ENCODE results near the gene KRT7. TPM values are rescaled to one million over a fixed set of nuclear protein-coding genes. Genes with fewer than 3 reads are reported as not detected.
A peak's percentile ranks its signal among the peaks of the same experiment; 100 is the strongest.

The KRT7 gene
- total RNA-seq, 1 experiment from 2014 or later = 3,783 TPM

DNA sequence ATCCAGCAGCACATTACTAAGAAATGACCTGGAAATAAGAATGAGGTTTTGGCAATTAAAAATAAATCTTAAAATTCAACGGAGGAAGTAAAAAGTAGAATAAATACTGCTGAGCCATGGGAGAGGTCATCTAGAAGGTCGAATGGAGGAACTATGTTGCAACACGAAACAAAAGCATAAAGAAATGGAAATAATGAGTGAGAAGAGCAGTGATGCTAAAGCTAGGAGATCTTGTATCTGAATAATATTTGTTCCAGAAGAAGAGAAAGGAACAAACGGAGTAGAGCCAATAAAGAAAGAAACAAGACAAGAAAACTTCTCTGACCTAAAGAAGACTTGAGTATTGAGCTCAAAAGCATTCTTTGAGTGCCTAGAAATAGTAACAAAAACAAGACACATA lies 6.6 kb upstream of the KRT7 start:
- TF ChIP-seq, protein P1, sequence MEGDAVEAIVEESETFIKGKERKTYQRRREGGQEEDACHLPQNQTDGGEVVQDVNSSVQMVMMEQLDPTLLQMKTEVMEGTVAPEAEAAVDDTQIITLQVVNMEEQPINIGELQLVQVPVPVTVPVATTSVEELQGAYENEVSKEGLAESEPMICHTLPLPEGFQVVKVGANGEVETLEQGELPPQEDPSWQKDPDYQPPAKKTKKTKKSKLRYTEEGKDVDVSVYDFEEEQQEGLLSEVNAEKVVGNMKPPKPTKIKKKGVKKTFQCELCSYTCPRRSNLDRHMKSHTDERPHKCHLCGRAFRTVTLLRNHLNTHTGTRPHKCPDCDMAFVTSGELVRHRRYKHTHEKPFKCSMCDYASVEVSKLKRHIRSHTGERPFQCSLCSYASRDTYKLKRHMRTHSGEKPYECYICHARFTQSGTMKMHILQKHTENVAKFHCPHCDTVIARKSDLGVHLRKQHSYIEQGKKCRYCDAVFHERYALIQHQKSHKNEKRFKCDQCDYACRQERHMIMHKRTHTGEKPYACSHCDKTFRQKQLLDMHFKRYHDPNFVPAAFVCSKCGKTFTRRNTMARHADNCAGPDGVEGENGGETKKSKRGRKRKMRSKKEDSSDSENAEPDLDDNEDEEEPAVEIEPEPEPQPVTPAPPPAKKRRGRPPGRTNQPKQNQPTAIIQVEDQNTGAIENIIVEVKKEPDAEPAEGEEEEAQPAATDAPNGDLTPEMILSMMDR (conservative IDR thresholded peaks at IDR 0.05) = no peak
- no peak for TF ChIP-seq EZH2 (IDR thresholded peaks at IDR 0.05; ENCODE audit: low read depth)
- Histone ChIP-seq H3K4me3 (no peak overlapping the region), H3K27ac (peak overlapping the region; percentile 36), H2AFZ (no peak overlapping the region), H4K20me1 (ENCODE audit: insufficient read depth) (no peaks in the 10 kb centered on the region), H3K36me3 (ENCODE audit: low read depth) (no peaks in the 10 kb centered on the region), H3K4me2 (no peak overlapping the region), H3K27me3 (ENCODE audit: insufficient read depth, low read depth) (no peaks in the 10 kb centered on the region), H3F3A (ENCODE audit: insufficient read depth, low read depth) (peaks cover 49% of the 10 kb centered on the region), H3K4me1 (replicated peaks; ENCODE audit: insufficient read depth) (peaks cover 92% of the 10 kb centered on the region), H3K9me2 (ENCODE audit: insufficient read depth) (no peaks in the 10 kb centered on the region), H3K9me3 (ENCODE audit: insufficient read depth, low read depth) (no peaks in the 10 kb centered on the region), H3K79me2 (ENCODE audit: low read depth) (peaks cover 7% of the 10 kb centered on the region)
- ChIA-PET CTCF (no interaction called here), POLR2A (ENCODE audit: unreplicated experiment) (no interaction called here)
- no TSS peak for BruUV-seq (replicated peaks)
- intact Hi-C loops (cut with micrococcal nuclease; ENCODE audit: unreplicated experiment) = no loop called here
- DNase-seq = no peak

DNA sequence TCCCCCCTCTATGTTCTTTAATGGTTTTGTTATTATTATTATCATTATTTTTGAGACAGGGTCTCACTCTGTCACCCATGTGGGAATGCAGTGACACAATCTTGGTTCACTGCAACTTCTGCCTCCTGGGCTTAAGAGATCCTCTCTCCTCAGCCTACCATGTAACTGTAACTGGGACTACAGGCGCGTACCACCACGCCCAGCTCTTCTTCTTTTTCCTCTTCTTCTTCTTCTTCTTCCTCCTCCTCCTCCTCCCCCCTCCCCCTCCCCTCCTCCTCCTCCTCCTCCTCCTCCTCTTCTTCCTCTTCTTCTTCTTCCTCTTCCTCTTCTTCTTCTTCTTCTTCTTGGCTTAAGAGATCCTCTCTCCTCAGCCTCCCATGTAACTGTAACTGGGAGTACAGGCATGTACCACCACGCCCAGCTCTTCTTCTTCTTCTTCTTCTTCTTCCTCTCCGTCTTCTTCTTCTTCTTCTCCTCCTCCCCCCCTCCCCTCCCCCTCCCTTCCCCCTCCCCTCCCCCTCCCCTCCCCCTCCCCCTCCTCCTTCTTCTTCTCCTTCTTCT lies 5.4 kb upstream of the KRT7 start:
- Histone ChIP-seq H3K27me3 (ENCODE audit: insufficient read depth, low read depth) (no peaks in the 10 kb centered on the region), H3K9me3 (ENCODE audit: insufficient read depth, low read depth) (no peaks in the 10 kb centered on the region), H2AFZ (no peak overlapping the region), H3F3A (ENCODE audit: insufficient read depth, low read depth) (peaks cover 49% of the 10 kb centered on the region), H4K20me1 (ENCODE audit: insufficient read depth) (no peaks in the 10 kb centered on the region), H3K79me2 (ENCODE audit: low read depth) (peaks cover 15% of the 10 kb centered on the region), H3K4me1 (replicated peaks; ENCODE audit: insufficient read depth) (peaks cover 89% of the 10 kb centered on the region), H3K4me2 (no peak overlapping the region), H3K9me2 (ENCODE audit: insufficient read depth) (no peaks in the 10 kb centered on the region), H3K27ac (peak overlapping the region; percentile 97), H3K4me3 (no peak overlapping the region), H3K36me3 (ENCODE audit: low read depth) (no peaks in the 10 kb centered on the region)
- TF ChIP-seq EZH2 (IDR thresholded peaks at IDR 0.05; ENCODE audit: low read depth) = no peak
- TF ChIP-seq, protein P1 (conservative IDR thresholded peaks at IDR 0.05) = no peak
- no TSS peak for BruUV-seq (replicated peaks)
- ChIA-PET CTCF (interaction anchor here (0.6 kb wide), 1 partner anchor 555 kb away, joined by 9 read pairs; no protein-coding TSS in a partner anchor), POLR2A (ENCODE audit: unreplicated experiment) (interaction anchor here (0.6 to 0.9 kb wide), 2 partner anchors 100 to 826 kb away, joined by 4 to 10 read pairs; no protein-coding TSS in a partner anchor)
- intact Hi-C loops (cut with micrococcal nuclease; ENCODE audit: unreplicated experiment) = no loop called here
- no peak for DNase-seq

DNA sequence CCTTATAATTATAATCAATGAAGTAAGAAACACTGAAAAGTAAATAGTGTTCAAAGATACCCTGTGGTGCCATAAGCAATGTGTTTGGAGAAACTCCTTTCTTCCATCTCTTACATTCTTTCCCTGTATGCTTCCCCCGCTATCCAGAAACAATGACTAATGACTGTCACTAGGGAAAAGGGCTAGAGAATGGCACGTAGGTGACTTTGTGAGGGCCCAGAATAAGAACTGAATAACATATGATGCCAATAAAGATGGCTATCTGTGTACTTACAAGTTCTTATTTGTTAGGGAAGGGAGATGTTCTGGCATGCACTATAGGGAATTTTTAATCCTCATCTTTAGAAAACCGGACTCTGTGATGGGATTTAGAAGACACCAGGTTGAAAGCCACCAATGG lies 4.7 kb upstream of the KRT7 start:
- POLR2A ChIA-PET (ENCODE audit: unreplicated experiment) = no interaction called here
- Histone ChIP-seq H3K9me2 (ENCODE audit: insufficient read depth) (no peaks in the 10 kb centered on the region), H3K27me3 (ENCODE audit: insufficient read depth, low read depth) (no peaks in the 10 kb centered on the region), H3K36me3 (ENCODE audit: low read depth) (no peaks in the 10 kb centered on the region), H3K27ac (peak overlapping the region; percentile 97), H3K4me2 (peak overlapping the region; percentile 99), H3K4me3 (no peak overlapping the region), H4K20me1 (ENCODE audit: insufficient read depth) (no peaks in the 10 kb centered on the region), H3K4me1 (replicated peaks; ENCODE audit: insufficient read depth) (peaks cover 82% of the 10 kb centered on the region), H3F3A (ENCODE audit: insufficient read depth, low read depth) (peaks cover 48% of the 10 kb centered on the region), H3K9me3 (ENCODE audit: insufficient read depth, low read depth) (no peaks in the 10 kb centered on the region), H2AFZ (no peak overlapping the region), H3K79me2 (ENCODE audit: low read depth) (peaks cover 20% of the 10 kb centered on the region)
- peak in 1 of 2 experiments; percentile 89 for DNase-seq
- TF ChIP-seq, protein P1 (conservative IDR thresholded peaks at IDR 0.05) = no peak
- TF ChIP-seq EZH2 (IDR thresholded peaks at IDR 0.05; ENCODE audit: low read depth) = no peak
- no TSS peak for BruUV-seq (replicated peaks)
- intact Hi-C loops (cut with micrococcal nuclease; ENCODE audit: unreplicated experiment) = no loop called here
- CTCF ChIA-PET = no interaction called here
